Measurements from ENCODE around the gene P2RY13. TPM values are rescaled to one million over a fixed set of nuclear protein-coding genes. Genes with fewer than 3 reads are reported as not detected.

P2RY13 gene
- total and polyA plus RNA-seq, 10 of the 15 experiments (the other 5 are each of a cell fraction or from before 2014, with no cell fraction given) = not detected

DNA sequence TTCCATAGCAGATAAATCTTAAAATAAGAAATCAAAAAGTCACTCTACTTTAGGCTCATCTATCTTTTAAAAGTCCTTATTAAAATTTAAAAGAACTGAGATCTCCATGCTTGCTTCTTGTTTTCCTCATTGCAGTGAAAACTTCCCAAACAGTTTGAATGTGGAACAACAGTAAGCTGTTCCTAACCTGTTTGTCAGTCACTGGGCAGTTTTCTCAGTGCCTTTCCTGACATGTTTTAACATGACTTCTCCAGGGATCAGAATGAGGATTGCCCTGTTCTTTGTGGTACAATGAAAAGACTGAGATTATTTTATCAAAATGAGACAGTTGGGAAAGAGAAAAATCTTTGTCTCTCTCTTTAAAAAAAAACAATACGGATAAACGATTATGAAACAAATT is 13.5 kb downstream of the P2RY13 start (continued):
- TF ChIP-seq, protein P1, sequence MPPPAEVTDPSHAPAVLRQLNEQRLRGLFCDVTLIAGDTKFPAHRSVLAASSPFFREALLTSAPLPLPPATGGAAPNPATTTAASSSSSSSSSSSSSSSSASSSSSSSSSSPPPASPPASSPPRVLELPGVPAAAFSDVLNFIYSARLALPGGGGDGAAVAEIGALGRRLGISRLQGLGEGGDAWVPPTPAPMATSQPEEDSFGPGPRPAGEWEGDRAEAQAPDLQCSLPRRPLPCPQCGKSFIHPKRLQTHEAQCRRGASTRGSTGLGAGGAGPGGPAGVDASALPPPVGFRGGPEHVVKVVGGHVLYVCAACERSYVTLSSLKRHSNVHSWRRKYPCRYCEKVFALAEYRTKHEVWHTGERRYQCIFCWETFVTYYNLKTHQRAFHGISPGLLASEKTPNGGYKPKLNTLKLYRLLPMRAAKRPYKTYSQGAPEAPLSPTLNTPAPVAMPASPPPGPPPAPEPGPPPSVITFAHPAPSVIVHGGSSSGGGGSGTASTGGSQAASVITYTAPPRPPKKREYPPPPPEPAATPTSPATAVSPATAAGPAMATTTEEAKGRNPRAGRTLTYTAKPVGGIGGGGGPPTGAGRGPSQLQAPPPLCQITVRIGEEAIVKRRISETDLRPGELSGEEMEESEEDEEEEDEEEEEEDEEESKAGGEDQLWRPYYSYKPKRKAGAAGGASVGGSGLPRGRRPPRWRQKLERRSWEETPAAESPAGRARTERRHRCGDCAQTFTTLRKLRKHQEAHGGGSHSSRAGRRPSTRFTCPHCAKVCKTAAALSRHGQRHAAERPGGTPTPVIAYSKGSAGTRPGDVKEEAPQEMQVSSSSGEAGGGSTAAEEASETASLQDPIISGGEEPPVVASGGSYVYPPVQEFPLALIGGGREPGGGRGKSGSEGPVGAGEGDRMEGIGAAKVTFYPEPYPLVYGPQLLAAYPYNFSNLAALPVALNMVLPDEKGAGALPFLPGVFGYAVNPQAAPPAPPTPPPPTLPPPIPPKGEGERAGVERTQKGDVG (CRISPR knock-in tag; IDR thresholded peaks at IDR 0.05) = no peak
- TF ChIP-seq SMARCA5 (IDR thresholded peaks at IDR 0.05) = no peak
- TF ChIP-seq MYC (IDR thresholded peaks at IDR 0.05; ENCODE audit: insufficient read depth, insufficient read length, insufficient replicate concordance, low read length, severe bottlenecking) = no peak
- TF ChIP-seq BCL11A (IDR thresholded peaks at IDR 0.05; ENCODE audit: low read depth, low read length) = no peak
- TF ChIP-seq, protein P2, sequence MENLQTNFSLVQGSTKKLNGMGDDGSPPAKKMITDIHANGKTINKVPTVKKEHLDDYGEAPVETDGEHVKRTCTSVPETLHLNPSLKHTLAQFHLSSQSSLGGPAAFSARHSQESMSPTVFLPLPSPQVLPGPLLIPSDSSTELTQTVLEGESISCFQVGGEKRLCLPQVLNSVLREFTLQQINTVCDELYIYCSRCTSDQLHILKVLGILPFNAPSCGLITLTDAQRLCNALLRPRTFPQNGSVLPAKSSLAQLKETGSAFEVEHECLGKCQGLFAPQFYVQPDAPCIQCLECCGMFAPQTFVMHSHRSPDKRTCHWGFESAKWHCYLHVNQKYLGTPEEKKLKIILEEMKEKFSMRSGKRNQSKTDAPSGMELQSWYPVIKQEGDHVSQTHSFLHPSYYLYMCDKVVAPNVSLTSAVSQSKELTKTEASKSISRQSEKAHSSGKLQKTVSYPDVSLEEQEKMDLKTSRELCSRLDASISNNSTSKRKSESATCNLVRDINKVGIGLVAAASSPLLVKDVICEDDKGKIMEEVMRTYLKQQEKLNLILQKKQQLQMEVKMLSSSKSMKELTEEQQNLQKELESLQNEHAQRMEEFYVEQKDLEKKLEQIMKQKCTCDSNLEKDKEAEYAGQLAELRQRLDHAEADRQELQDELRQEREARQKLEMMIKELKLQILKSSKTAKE (IDR thresholded peaks at IDR 0.05; ENCODE audit: low read depth, poor library complexity, severe bottlenecking) = no peak
- TF ChIP-seq CREM (IDR thresholded peaks at IDR 0.05; ENCODE audit: low read depth) = no peak
- no peak for TF ChIP-seq ZNF274 (IDR thresholded peaks at IDR 0.05; ENCODE audit: insufficient read depth, insufficient read length)
- TF ChIP-seq, protein P3, sequence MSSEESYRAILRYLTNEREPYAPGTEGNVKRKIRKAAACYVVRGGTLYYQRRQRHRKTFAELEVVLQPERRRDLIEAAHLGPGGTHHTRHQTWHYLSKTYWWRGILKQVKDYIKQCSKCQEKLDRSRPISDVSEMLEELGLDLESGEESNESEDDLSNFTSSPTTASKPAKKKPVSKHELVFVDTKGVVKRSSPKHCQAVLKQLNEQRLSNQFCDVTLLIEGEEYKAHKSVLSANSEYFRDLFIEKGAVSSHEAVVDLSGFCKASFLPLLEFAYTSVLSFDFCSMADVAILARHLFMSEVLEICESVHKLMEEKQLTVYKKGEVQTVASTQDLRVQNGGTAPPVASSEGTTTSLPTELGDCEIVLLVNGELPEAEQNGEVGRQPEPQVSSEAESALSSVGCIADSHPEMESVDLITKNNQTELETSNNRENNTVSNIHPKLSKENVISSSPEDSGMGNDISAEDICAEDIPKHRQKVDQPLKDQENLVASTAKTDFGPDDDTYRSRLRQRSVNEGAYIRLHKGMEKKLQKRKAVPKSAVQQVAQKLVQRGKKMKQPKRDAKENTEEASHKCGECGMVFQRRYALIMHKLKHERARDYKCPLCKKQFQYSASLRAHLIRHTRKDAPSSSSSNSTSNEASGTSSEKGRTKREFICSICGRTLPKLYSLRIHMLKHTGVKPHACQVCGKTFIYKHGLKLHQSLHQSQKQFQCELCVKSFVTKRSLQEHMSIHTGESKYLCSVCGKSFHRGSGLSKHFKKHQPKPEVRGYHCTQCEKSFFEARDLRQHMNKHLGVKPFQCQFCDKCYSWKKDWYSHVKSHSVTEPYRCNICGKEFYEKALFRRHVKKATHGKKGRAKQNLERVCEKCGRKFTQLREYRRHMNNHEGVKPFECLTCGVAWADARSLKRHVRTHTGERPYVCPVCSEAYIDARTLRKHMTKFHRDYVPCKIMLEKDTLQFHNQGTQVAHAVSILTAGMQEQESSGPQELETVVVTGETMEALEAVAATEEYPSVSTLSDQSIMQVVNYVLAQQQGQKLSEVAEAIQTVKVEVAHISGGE (CRISPR knock-in tag; IDR thresholded peaks at IDR 0.05) = no peak
- TF ChIP-seq STAT1 (conservative IDR thresholded peaks at IDR 0.05) = no peak
- no peak for TF ChIP-seq POLR2A (IDR thresholded peaks at IDR 0.05; ENCODE audit: low read depth, low read length)
